GM10266 (cell line): ENCODE results near the gene ATRNL1.

ENCODE experiments used
- DNase-seq: peaks from one replicate; pipeline ENCODE4 v3.0.0; 2012; ENCODE audit errors: extremely low spot score
- TF ChIP-seq, protein P1 (sequence below): IDR thresholded peaks from 2 replicates; pipeline ENCODE4 v1.5.1; 2012; ENCODE audit warnings: mild to moderate bottlenecking, low read depth; ENCODE audit not compliant: control insufficient read depth, insufficient read depth; ENCODE audit errors: missing control alignments

Gene ATRNL1

DNA sequence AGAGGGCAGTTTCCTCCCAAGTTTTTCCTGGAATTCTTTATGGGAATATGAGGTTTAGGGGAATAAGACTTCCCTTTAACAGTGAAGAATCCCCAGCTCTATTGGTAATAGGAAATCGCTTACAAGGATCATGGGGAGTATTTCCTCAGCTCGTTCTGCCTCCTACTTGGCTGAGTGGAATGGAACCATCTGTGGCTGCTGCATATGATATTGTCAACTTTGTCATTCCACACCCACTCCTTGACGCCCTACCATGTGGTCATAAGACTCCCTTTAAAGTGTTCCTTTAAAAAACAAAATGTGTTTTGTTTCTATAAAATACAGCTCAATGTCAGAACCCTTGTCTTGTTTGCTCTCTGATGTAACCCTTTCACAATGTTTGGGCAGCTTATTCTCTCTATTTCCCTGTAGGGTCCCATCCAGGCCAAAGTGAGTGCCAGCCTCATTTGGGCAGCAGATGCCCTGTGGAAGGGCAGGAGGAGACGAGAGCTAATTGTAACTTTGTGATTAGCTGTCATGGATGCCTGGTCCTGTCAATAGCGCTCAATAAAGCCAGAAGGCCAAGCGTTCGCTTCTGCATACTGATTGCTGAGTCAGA is 33.8 kb upstream of the ATRNL1 start:
- DNase-seq: no peak
- TF ChIP-seq, protein P1, sequence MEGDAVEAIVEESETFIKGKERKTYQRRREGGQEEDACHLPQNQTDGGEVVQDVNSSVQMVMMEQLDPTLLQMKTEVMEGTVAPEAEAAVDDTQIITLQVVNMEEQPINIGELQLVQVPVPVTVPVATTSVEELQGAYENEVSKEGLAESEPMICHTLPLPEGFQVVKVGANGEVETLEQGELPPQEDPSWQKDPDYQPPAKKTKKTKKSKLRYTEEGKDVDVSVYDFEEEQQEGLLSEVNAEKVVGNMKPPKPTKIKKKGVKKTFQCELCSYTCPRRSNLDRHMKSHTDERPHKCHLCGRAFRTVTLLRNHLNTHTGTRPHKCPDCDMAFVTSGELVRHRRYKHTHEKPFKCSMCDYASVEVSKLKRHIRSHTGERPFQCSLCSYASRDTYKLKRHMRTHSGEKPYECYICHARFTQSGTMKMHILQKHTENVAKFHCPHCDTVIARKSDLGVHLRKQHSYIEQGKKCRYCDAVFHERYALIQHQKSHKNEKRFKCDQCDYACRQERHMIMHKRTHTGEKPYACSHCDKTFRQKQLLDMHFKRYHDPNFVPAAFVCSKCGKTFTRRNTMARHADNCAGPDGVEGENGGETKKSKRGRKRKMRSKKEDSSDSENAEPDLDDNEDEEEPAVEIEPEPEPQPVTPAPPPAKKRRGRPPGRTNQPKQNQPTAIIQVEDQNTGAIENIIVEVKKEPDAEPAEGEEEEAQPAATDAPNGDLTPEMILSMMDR: no peak

GRCh38 chr10:115063701-115064658 is 29.2 kb upstream of the ATRNL1 start:
- no peak for DNase-seq
- TF ChIP-seq, protein P1: no peak

DNA sequence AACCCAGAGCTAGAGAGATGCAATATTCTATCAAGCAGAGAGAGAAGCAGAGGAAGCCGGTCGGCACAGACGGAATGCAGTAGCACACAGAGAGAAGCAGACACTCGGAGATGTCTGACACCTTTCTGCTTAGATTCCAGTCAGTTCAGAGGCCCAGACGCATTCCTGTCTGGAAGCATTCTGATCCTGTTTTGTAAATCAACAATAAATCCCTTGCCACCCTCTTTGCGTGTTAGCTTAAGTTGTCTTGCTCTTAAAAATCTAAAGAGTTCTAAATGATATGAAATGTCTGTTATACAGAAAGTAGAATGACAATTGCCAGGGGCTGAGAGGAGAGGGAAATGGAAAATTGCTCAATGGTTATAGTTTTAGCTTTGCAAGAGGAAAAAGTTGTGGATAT is 27.4 kb upstream of the ATRNL1 start:
- TF ChIP-seq, protein P1: no peak
- no peak for DNase-seq

DNA sequence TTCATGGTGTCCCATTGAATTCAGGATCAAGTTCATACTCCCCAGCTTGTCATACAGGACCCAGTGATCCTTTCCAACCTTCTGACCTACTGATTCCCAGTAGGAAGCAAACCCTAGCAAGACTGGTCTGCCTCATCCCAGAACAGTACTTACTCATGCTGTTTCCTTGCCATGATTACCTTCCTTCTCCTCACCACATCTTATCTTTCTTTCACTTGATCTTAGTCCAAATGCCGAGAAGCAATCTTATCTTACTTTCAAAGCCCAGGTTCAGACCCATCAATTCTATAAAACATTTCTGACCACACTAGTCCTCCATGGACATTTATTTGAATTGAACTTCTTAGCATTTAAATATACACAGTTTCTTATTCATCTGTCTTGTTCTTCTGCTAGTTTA is 26.6 kb upstream of the ATRNL1 start:
- no peak for DNase-seq

GRCh38 chr10:115073796-115074195 is 19.4 kb upstream of the ATRNL1 start:
- TF ChIP-seq, protein P1: no peak
- DNase-seq: no peak

More for the DNA sequence above, 26.6 kb upstream of the ATRNL1 start:
- TF ChIP-seq, protein P1: no peak

GRCh38 chr10:115082506-115082905 is 10.7 kb upstream of the ATRNL1 start:
- DNase-seq: no peak
- TF ChIP-seq, protein P1: no peak
